Activated CD8-positive, alpha-beta T cell treated with anti-CD3 and anti-CD28 coated beads for 36 hours (primary cell): ENCODE measurements around the gene ATRX. TPM values are rescaled to one million over a fixed set of nuclear protein-coding genes. Genes with fewer than 3 reads are reported as not detected.
"Not testable (repeated sequence)": the region's sequence is repeated elsewhere in the genome, so short reads cannot be mapped to it uniquely, and the experiment has no call there.

Experiments used
- ATAC-seq: fragments of 200-7000 bp; cut with Tn5 transposase; one replicate; pipeline ENCODE4 v1.10.0; 2021; ENCODE audit warnings: mild to moderate bottlenecking, moderate library complexity
- CTCF ChIA-PET: fragments of 350-600 bp; sonication (Branson Sonifier 250); formaldehyde crosslinking; loops from one replicate; lab custom pipeline; 2021; ENCODE audit warnings: antibody characterized with exemption; lab: Charles Lee
- POLR2A ChIA-PET: fragments of 350-600 bp; sonication (Branson Sonifier 250); formaldehyde crosslinking; loops from one replicate; lab custom pipeline; 2021; ENCODE audit warnings: antibody characterized with exemption; lab: Charles Lee
- DNase-seq: peaks from one replicate; pipeline ENCODE4 v3.0.0-alpha.2; 2020
- H3K27ac Mint-ChIP-seq: one replicate; pipeline ENCODE4 v1.8.0; 2021; ENCODE audit warnings: mild to moderate bottlenecking, mixed read lengths
- H3K27me3 Mint-ChIP-seq: one replicate; pipeline ENCODE4 v1.8.0; 2021; ENCODE audit warnings: mixed read lengths
- H3K36me3 Mint-ChIP-seq: one replicate; pipeline ENCODE4 v1.8.0; 2021; ENCODE audit warnings: low read depth, mixed read lengths
- H3K4me1 Mint-ChIP-seq: one replicate; pipeline ENCODE4 v1.8.0; 2021; ENCODE audit warnings: low read depth, mixed read lengths
- H3K4me3 Mint-ChIP-seq: one replicate; pipeline ENCODE4 v1.8.0; 2021; ENCODE audit warnings: mild to moderate bottlenecking, moderate library complexity, mixed read lengths
- H3K9me3 Mint-ChIP-seq: one replicate; pipeline ENCODE4 v1.8.0; 2021; ENCODE audit warnings: mixed read lengths
- CTCF ChIP-seq: fragments of 200-600 bp; IDR thresholded peaks from one replicate; pipeline ENCODE4 v1.8.0; 2022; ENCODE audit warnings: antibody characterized with exemption, mild to moderate bottlenecking
- intact Hi-C: fragments of 100-400 bp; cut with micrococcal nuclease; formaldehyde crosslinking; loops from one replicate; pipeline ENCODE4 v1.10.0; 2022
- total RNA-seq, 2 experiments: library from RNA; stranded (reverse); gene quantifications; one replicate each; pipeline ENCODE4 v1.2.3, GENCODE V29; 2021

The ATRX gene
- total RNA-seq, 2 experiments from 2014 or later: 51.6 to 60.9 TPM

GRCh38 chrX:77622672-77623071, 163.3 kb downstream of the ATRX start:
- Mint-ChIP-seq H3K36me3 (peaks cover 15% of the 10 kb centered on the region), H3K4me3 (no peak overlapping the region), H3K4me1 (peaks cover 21% of the 10 kb centered on the region), H3K9me3 (no peaks in the 10 kb centered on the region), H3K27me3 (no peaks in the 10 kb centered on the region), H3K27ac (peak overlapping the region; percentile 46)
- ATAC-seq (no peak), DNase-seq (peak; percentile 2)
- CTCF ChIA-PET: no interaction called here
- TF ChIP-seq CTCF: no peak
- POLR2A ChIA-PET: interaction anchor here (0.6 kb wide), 1 partner anchor 83 kb away, joined by 3 read pairs; no protein-coding TSS in a partner anchor
- intact Hi-C loops: no loop called here

- Mint-ChIP-seq H3K9me3 (no peaks in the 10 kb centered on the region), H3K36me3 (peaks cover 15% of the 10 kb centered on the region), H3K4me3 (no peak overlapping the region), H3K27ac (no peak overlapping the region), H3K4me1 (peaks cover 21% of the 10 kb centered on the region), H3K27me3 (no peaks in the 10 kb centered on the region)
- intact Hi-C loops: no loop called here
- no peak for ATAC-seq
- ChIA-PET POLR2A (no interaction called here), CTCF (no interaction called here)
- TF ChIP-seq CTCF: no peak
- no peak for DNase-seq
Measured at GRCh38 chrX:77622233-77622632, 163.8 kb downstream of the ATRX start.

GRCh38 chrX:77621453-77621852, 164.6 kb downstream of the ATRX start:
- CTCF ChIA-PET, H3K4me3 Mint-ChIP-seq, DNase-seq, H3K27me3 Mint-ChIP-seq, ATAC-seq, H3K27ac Mint-ChIP-seq, intact Hi-C loops, H3K9me3 Mint-ChIP-seq, POLR2A ChIA-PET: not testable (repeated sequence)
- peaks cover 21% of the 10 kb centered on the region for H3K4me1 Mint-ChIP-seq
- peaks cover 15% of the 10 kb centered on the region for H3K36me3 Mint-ChIP-seq

- no peak for TF ChIP-seq CTCF
- ChIA-PET POLR2A (no interaction called here), CTCF (no interaction called here)
- H3K9me3 Mint-ChIP-seq: no peaks in the 10 kb centered on the region
- H3K4me3 Mint-ChIP-seq: no peak overlapping the region
- H3K36me3 Mint-ChIP-seq: peaks cover 8% of the 10 kb centered on the region
- intact Hi-C loops: no loop called here
- ATAC-seq (no peak), DNase-seq (no peak)
- peaks cover 2% of the 10 kb centered on the region for H3K4me1 Mint-ChIP-seq
- no peak overlapping the region for H3K27ac Mint-ChIP-seq
- no peaks in the 10 kb centered on the region for H3K27me3 Mint-ChIP-seq
Measured at GRCh38 chrX:77617206-77617605, 168.8 kb downstream of the ATRX start.

- H3K27me3 Mint-ChIP-seq: no peaks in the 10 kb centered on the region
- POLR2A ChIA-PET: no interaction called here
- H3K4me1 Mint-ChIP-seq: peaks cover 2% of the 10 kb centered on the region
- intact Hi-C loops: no loop called here
- no peaks in the 10 kb centered on the region for H3K9me3 Mint-ChIP-seq
- no peak overlapping the region for H3K27ac Mint-ChIP-seq
- no peak for TF ChIP-seq CTCF
- ATAC-seq (no peak), DNase-seq (no peak)
- H3K4me3 Mint-ChIP-seq: no peak overlapping the region
- peaks cover 24% of the 10 kb centered on the region for H3K36me3 Mint-ChIP-seq
- CTCF ChIA-PET: no interaction called here
Measured at GRCh38 chrX:77603635-77604336, 182.2 kb downstream of the ATRX start.
